GM12873 (cell line): ENCODE measurements around the gene RYK.

Source experiments
- CTCF ChIP-seq: IDR thresholded peaks from 2 replicates; pipeline ENCODE4 v1.5.1; 2012; ENCODE audit warnings: low read depth, mild to moderate bottlenecking, moderate library complexity, low read length, control low read depth; ENCODE audit not compliant: insufficient read depth; ENCODE audit errors: missing control alignments

RYK gene

GRCh38 chr3:134228479-134228878 is 22.2 kb downstream of the RYK start:
- TF ChIP-seq CTCF: no peak

DNA sequence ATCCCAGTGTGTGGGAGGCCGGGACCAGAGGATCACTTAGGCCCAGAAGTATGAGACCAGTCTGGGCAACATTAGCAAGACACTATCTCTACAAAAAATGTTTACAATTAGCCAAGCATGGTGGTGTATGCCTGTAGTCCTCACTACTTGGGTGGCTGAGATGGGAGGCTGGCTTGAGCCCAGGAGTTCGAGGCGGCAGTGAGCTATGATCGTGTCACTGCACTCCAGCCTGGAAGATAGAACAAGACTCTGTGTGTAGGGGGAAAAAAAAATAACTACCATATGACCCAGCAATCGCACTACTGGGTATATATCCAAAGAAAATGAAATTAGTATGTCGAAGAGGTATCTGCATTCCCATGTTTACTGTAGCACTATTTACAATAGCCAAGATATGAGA is 22.6 kb downstream of the RYK start:
- TF ChIP-seq CTCF: no peak

DNA sequence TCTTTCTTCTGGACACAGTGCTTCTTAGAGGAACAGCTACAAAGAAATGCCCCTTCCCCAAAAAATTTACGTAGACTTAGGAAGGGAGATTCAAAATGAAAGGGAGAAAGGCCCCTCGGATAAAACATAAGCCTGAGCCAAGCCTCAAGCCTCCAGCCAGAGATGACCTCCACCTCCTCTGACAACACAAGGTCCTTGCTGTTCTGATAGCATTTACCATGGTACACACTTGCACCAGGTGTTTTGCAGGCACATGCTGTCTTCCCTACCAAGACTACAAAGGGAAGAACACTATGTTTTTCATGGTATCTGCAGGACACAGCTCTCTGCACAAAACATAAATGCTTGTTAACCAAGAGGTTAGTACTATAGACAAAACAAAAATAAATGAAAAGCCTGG is 27.8 kb downstream of the RYK start:
- no peak for TF ChIP-seq CTCF

GRCh38 chr3:134216851-134217250 is 33.8 kb downstream of the RYK start:
- no peak for TF ChIP-seq CTCF

GRCh38 chr3:134216191-134216764 is 34.4 kb downstream of the RYK start:
- no peak for TF ChIP-seq CTCF

- TF ChIP-seq CTCF: no peak
These were observed 36.4 kb downstream of the RYK start for GRCh38 chr3:134214239-134214638.

DNA sequence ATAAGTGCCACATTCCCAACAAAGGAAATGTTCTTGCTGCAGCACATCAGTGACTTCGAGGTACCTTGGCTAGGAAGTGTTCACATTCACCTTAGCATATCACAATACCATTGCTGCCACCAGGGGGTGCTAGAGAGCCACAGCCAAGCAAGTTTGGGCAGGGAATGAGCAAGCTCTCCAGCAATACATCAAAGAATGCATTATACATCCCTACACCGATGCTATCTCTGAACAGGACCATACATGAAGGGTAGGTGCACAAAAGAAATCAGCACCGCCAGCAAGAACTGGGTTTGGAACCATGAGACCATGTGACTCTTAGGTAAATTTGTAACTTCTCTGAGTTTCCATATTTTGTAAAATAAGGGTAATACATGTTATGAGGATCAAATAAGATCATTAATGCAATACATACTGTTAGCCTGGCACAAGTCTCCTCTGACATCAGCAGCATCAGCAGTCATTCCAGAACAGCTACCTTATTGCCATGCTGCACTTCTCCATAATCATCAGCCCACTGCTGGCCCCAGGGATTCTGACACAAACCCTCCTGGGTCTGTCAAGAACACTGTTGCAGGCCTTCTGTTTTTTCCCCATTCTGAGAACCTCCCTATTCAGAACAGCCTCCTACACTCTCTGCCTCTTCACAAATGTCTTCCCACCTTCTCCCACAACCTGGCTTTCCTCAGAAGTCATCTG is 37.5 kb downstream of the RYK start:
- TF ChIP-seq CTCF: peak; percentile 99
